HG03039 (cell line): ENCODE data around the gene OSBP2.
"Not testable (repeated sequence)": the region's sequence is repeated elsewhere in the genome, so short reads cannot be mapped to it uniquely, and the experiment has no call there.

ENCODE experiments used
- ATAC-seq: cut with Tn5 transposase; IDR thresholded peaks from one replicate; pipeline ENCODE4 v1.9.1; 2021; ENCODE audit warnings: mild to moderate bottlenecking, moderate library complexity; ENCODE audit not compliant: unreplicated experiment

Gene OSBP2

GRCh38 chr22:30694640-30695350, at the start of gene OSBP2:
Gene OSBP2, plus strand, starts transcription at chr22:30694874. Its CDS starts 36 bp downstream, at chr22:30694910.
- ATAC-seq, result no peak

DNA sequence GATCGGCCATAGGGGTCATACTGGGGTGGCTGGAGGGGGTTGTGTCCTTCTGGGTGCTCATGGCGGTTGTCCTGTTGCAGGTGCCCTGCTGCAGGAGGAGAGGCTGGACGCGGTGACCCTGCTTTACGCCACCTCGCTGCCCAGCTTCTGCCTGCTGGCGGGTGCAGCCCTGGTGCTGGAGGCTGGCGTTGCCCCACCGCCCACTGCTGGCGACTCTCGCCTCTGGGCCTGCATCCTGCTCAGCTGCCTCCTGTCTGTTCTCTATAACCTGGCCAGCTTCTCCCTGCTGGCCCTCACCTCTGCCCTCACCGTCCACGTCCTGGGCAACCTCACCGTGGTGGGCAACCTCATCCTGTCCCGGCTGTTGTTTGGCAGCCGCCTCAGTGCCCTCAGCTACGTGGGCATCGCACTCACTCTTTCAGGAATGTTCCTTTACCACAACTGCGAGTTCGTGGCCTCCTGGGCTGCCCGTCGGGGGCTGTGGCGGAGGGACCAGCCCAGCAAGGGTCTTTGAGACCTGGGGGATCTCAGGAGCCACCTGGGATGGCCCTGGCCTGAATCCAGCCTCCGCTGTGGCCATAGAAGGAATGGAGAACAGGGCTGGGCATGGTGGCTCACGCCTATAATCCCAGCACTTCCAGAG, 48.0 kb upstream of the OSBP2 start:
- ATAC-seq, result no peak

DNA sequence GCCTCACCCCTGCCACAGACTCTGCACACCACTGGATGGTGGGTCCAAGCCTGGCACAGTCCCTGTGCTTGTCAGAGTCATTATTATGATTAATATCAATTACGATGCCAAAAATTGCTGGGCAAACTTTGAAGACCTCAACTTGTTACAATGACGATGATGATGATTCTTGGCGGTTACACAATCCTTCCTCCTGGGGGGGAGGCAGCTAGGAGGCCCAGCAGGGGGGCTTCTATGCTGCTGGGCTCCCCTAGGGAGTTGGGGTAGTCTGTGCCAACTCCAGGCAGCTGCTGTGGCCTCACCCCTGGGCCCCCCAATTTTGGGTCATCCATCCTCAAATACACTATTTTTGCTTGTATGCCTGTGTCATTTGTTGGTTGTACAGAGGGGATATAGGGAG, 47.1 kb upstream of the OSBP2 start:
- no peak for ATAC-seq

DNA sequence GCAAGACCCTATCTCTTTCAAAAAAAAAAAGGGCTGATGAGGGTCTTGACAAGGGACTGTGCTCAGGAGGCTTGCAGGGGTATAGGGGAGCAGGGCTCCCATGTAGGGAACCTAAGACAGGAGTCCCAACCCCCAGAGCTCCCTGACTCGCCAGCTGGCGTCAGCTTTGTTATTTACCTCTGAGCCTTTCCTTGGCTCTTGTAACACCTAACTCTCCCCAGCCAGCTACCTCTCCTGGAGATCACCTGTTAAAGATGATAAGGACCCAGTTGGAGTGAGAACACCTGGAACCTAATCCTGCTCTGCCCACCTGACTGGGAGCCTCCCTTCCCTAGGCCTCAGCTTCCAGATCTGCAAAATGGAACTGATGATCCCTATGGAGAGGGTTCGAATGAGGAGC, 45.8 kb upstream of the OSBP2 start:
- ATAC-seq, result no peak

- no peak for ATAC-seq
These were observed 45.2 kb upstream of the OSBP2 start for GRCh38 chr22:30649430-30650007.

DNA sequence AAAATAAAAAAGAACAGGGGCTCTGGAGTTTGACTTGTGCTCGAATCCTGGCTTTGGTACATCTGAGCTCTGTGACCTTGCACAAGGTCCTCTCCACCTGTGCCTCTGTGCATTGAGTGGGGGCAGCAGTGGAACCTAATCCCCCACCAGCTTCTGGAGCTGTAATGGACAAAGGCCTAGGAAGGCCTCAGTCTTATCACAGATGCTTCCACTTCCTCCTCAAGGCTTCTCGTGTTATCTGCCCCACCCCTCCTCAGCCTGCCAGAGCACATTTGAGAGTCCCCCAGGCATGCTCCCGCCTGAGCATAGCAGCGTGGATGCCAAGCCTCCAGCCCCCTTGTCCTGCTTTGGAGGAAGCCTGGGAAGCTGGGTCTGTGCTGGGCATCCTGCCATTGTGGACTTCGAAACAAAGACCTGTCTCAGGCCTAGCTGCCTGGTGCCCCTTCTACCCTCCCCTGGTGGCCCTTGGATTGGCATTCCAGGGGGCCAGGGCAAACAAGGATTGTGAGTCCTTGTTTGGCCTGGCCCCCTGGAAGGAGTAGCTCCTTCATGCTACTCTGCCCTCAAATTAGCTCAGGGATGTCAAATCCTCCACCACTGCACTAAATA, 44.1 kb upstream of the OSBP2 start:
- ATAC-seq, result no peak

DNA sequence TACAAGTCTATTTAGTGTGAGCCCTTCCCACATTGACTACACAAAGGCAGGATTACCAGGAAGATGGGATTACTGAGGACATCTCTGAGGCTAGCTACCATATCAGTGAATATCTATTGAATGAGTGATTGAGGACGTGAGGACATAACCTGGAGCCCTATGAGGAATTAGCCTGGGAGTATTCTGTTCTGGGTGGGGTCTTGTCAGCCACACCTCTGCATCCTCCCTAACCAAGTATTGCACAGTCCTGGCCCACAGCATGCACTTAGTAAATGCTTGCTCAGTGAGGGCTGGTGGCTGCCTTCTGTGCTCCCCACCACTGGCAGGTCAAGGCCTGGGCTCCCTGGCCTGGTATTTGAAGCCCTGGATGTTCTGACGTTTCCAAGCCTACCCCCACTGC, 41.8 kb upstream of the OSBP2 start:
- no peak for ATAC-seq

- no peak for ATAC-seq
These were observed 40.3 kb upstream of the OSBP2 start for GRCh38 chr22:30654361-30654760.

DNA sequence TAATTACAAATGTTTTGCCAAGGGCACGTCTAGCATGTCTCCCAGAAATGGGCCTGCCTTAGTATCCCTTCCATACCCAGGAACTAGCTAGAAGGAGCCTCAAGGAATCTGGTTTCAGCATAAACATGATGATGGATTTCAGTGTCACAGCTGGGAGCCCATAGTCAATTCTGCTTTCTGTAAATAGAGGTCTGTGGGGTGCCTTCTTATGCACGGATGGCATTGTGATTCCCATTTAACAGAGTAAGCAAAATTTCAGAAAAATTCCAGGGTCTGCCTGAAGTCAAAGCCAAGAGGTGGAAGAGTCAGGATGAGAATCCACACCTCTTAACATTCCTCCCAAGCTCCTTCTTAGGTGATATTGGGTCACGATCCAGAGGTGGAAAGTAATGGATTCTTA, 39.1 kb upstream of the OSBP2 start:
- no peak for ATAC-seq

DNA sequence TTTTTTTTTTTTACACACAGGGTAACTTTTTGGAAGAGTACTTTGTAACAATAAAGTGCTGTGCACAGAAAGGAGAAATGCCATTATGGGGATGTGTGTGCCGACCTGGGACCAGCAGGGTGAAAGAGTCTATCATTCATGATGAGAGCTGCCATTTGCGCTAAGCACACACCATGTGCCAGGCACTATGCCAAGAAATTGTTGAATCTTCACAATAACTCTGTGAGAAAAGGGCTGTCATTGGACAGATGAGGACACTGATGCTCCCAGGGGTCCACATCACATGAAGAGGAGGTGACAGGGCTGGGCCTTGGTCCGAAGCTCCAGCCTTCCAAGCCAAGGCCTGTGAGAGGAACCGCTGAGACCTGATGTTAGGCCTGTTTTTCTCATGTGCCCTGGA, 32.6 kb upstream of the OSBP2 start:
- ATAC-seq, result no peak

- no peak for ATAC-seq
These were observed 29.9 kb upstream of the OSBP2 start for GRCh38 chr22:30664798-30665197.

GRCh38 chr22:30665266-30665665, 29.4 kb upstream of the OSBP2 start:
- no peak for ATAC-seq

- no peak for ATAC-seq
These were observed 28.9 kb upstream of the OSBP2 start for GRCh38 chr22:30665786-30666185.

DNA sequence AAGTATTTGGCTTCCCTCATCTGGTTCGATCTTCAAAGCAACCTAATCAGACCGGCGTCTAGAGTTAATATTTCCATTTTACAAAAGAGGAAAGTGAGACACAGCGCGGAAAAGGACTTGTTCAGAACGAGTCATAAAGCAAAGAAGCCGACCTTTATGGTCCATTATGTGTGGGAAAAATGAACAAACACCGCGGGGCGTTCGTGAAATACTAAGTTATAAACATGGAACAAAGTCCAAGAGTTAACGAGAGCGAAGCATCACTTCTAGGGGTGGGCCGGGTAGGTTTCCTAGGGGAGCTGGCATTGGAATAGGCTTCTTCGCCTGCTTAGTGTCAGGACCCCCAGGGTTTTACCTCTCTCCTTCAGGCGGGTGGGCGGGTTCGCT, 27.6 kb upstream of the OSBP2 start:
- no peak for ATAC-seq

GRCh38 chr22:30667494-30668385, 26.9 kb upstream of the OSBP2 start, which contains the start of gene DUSP18:
Gene DUSP18, minus strand, starts transcription at chr22:30667875. Its CDS starts 3,872 bp downstream, at chr22:30664003.
- ATAC-seq, result peak; percentile 79

GRCh38 chr22:30668386-30668710, 26.3 kb upstream of the OSBP2 start:
- no peak for ATAC-seq

DNA sequence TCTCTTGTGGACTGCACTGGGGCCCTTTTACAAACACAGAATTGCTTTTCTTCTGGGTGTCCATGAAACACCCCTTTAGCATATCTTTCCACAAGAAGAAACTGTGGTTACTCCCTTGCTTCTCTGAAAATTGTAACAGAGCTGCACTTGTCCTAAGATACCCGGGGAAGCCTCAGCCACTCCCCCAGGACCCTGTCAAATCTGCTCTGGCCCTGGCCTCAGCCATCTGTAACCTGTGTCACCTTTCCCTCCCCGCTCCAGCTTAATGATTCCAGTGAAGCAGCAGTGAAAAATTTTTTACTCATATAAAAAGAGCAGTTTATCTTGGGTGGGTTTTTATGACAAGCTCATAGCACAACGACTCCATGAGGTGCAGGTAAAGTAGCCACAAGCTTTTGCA, 23.6 kb upstream of the OSBP2 start:
- no peak for ATAC-seq

- ATAC-seq, result no peak
These were observed 21.5 kb upstream of the OSBP2 start for GRCh38 chr22:30673136-30673535.

GRCh38 chr22:30674482-30674881, 20.2 kb upstream of the OSBP2 start:
- no peak for ATAC-seq

DNA sequence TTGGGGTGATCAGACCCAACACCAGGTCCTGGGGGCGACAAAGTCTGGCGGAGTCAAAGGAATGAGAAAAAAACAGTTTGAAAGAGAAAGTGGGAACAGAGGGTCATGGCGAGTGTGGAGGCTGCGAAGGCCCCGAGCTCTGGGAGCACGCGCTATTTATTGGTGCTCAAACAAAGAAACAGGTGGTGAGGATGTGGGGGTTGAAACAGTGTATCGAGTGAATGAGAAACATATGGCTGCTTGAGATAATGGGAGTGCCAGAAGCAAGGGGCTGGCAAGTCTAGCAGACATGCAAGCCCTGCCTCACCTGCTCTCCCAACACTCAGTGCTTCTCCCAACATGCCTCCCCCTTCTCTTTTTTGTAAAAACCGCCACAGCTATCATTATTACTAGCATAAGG, 19.2 kb upstream of the OSBP2 start:
- ATAC-seq, result no peak

GRCh38 chr22:30676565-30676964, 18.1 kb upstream of the OSBP2 start:
- ATAC-seq, result not testable (repeated sequence)
